Activated naive CD8-positive, alpha-beta T cell treated with anti-CD3 and anti-CD28 coated beads, Interleukin-2, amount 10 ng/mL, durations not matched to agents 7 days and 5 days (primary cell): ENCODE data around the gene NT5DC2. TPM values are rescaled to one million over a fixed set of nuclear protein-coding genes. Genes with fewer than 3 reads are reported as not detected.

Source experiments
- ATAC-seq: fragments of 150-1000 bp; cut with Tn5 transposase; one replicate; pipeline ENCODE4 v1.10.0; 2021; ENCODE audit warnings: low read depth, moderate library complexity
- POLR2A ChIA-PET: fragments of 350-600 bp; sonication (Branson Sonifier 250); formaldehyde crosslinking; loops from one replicate; lab custom pipeline; 2021; ENCODE audit warnings: antibody characterized with exemption; lab: Charles Lee
- DNase-seq: peaks from one replicate; pipeline ENCODE4 v3.0.0; 2021
- H3K27ac Mint-ChIP-seq: one replicate; pipeline ENCODE4 v1.8.0; 2022; ENCODE audit warnings: mild to moderate bottlenecking, mixed read lengths
- H3K27me3 Mint-ChIP-seq: one replicate; pipeline ENCODE4 v1.8.0; 2022; ENCODE audit warnings: mild to moderate bottlenecking, moderate library complexity, mixed read lengths
- H3K36me3 Mint-ChIP-seq: one replicate; pipeline ENCODE4 v1.8.0; 2021; ENCODE audit warnings: mild to moderate bottlenecking, mixed read lengths
- H3K4me1 Mint-ChIP-seq: one replicate; pipeline ENCODE4 v1.8.0; 2021; ENCODE audit warnings: mixed read lengths
- H3K4me3 Mint-ChIP-seq: one replicate; pipeline ENCODE4 v1.8.0; 2022; ENCODE audit warnings: mild to moderate bottlenecking, moderate library complexity, mixed read lengths
- H3K9me3 Mint-ChIP-seq: one replicate; pipeline ENCODE4 v1.8.0; 2021; ENCODE audit warnings: mixed read lengths
- total RNA-seq, 2 experiments: library from RNA; stranded (reverse); gene quantifications; one replicate each; pipeline ENCODE4 v1.2.3, GENCODE V29; 2021

Gene NT5DC2
- total RNA-seq, 2 experiments from 2014 or later: 22.3 to 28.7 TPM

- Mint-ChIP-seq H3K9me3 (no peaks in the 10 kb centered on the region), H3K36me3 (peaks cover 7% of the 10 kb centered on the region), H3K4me1 (peaks cover 2% of the 10 kb centered on the region), H3K4me3 (no peak overlapping the region), H3K27me3 (no peaks in the 10 kb centered on the region), H3K27ac (no peak overlapping the region)
- DNase-seq (no peak), ATAC-seq (no peak)
- POLR2A ChIA-PET: interaction anchor here (1.7 kb wide), 1 partner anchor 10 kb away, joined by 6 read pairs; the partner anchor contains the start of gene UQCC5
Observed at GRCh38 chr3:52525680-52526561, 7.7 kb downstream of the NT5DC2 start.

DNA sequence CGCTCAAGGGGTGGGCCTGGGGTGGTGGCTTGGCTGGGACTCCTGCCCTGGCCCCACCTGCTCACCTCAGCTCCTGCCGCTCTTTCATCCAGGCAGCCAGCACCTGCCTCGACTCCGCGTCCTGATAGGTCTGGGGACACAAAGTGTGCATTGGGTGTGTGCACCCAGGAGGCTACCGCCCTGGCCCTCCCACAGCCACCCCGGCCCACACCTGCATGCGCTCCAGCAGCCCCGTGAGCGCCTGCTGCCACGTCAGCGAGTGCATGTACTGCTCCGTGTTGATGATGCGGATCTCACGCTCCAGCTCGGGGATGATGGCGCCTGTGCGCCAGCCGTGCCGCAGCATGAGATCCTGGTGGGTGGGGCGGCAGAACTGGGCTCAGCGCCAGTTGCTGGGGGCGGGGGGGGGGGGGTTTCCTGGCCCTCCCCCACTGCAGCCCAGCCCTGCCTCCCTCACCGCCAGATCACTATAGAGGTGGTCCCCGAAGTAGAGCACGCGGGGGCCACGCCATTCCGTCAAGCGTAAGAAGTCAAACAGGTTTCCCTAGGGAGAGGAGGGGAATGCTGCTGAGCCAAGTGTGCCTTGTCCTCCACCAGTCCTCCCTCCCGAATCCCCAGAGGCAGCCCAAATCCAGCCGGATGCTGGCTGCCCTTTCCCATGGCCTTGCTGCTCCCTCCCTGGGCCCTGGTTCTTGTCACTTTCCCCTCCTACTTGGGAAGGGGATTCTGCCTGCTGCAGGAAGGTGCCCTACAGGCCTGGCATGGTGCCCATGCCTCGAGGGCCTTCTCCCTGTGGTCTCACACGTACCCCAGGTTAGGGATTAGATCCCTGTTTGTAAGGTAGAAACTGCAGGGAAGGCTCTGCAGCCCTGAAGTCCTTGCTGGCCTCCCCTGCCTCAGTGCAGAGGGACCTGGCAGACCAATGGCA, 8.6 kb downstream of the NT5DC2 start:
- POLR2A ChIA-PET: interaction anchor here (1.7 kb wide), 1 partner anchor 11 kb away, joined by 6 read pairs; the partner anchor contains the start of gene UQCC5

DNA sequence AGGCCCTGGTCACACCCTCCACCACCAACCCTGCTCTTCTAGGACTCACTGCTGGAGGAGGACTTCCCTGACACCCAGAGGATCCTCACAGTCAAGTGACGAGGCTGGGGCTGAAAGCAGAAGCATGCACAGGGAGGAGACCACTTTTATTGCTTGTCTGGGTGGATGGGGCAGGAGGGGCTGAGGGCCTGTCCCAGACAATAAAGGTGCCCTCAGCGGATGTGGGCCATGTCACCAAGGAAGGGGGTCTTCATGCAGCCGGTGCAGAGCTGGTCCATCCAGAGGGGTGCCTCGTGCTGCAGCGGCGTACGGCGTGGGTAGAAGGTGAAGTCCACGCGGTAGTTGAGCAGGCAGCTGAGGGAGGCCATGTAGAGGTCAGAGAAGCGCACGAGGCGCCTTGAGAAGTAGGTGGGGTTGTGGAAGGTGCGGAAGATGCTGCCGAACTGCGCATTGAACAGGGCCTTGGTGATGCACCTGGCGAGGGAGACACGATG, 9.4 kb downstream of the NT5DC2 start:
- no peaks in the 10 kb centered on the region for H3K27me3 Mint-ChIP-seq
- DNase-seq (no peak), ATAC-seq (no peak)
- peaks cover 7% of the 10 kb centered on the region for H3K36me3 Mint-ChIP-seq
- POLR2A ChIA-PET: no interaction called here
- H3K4me1 Mint-ChIP-seq: no peaks in the 10 kb centered on the region
- no peak overlapping the region for H3K4me3 Mint-ChIP-seq
- H3K9me3 Mint-ChIP-seq: no peaks in the 10 kb centered on the region
- H3K27ac Mint-ChIP-seq: no peak overlapping the region

More for the DNA sequence above, 8.6 kb downstream of the NT5DC2 start:
- no peaks in the 10 kb centered on the region for H3K9me3 Mint-ChIP-seq
- peaks cover under 1% of the 10 kb centered on the region for H3K4me1 Mint-ChIP-seq
- no peak overlapping the region for H3K4me3 Mint-ChIP-seq
- no peak overlapping the region for H3K27ac Mint-ChIP-seq
- ATAC-seq (no peak), DNase-seq (no peak)
- H3K27me3 Mint-ChIP-seq: no peaks in the 10 kb centered on the region
- H3K36me3 Mint-ChIP-seq: peaks cover 7% of the 10 kb centered on the region

- no peak overlapping the region for H3K4me3 Mint-ChIP-seq
- H3K4me1 Mint-ChIP-seq: no peaks in the 10 kb centered on the region
- H3K27ac Mint-ChIP-seq: no peak overlapping the region
Observed at GRCh38 chr3:52523386-52524257, 10.0 kb downstream of the NT5DC2 start.

DNA sequence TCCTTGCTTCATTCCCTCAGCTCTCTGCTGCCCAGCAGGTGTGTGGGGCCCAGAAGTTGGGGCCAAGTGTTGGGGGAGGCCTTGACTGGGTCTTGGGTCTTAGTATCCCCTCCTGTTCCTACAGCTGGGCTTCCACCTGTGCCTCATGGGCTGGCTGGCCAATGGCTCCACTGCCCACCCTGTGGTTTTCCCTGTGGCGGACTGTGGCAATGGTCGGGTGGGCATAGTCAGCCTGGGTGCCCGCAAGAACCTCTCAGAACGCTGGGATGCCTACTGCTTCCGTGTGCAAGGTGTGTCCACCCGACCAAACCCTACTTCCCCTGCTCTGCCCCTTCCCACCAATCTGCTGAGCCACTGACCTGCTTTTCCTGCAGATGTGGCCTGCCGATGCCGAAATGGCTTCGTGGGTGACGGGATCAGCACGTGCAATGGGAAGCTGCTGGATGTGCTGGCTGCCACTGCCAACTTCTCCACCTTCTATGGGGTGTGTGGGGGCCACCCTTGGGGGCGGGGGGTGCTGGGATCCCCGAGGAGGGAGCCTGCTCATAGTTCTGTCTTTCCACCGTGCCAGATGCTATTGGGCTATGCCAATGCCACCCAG, 10.9 kb downstream of the NT5DC2 start:
- no peak overlapping the region for H3K27ac Mint-ChIP-seq
- POLR2A ChIA-PET: no interaction called here
- DNase-seq: no peak
- H3K9me3 Mint-ChIP-seq: no peaks in the 10 kb centered on the region
- ATAC-seq: no peak
- no peaks in the 10 kb centered on the region for H3K4me1 Mint-ChIP-seq
- H3K27me3 Mint-ChIP-seq: no peaks in the 10 kb centered on the region
- peaks cover 3% of the 10 kb centered on the region for H3K36me3 Mint-ChIP-seq
- no peak overlapping the region for H3K4me3 Mint-ChIP-seq

More at GRCh38 chr3:52523386-52524257, 10.0 kb downstream of the NT5DC2 start:
- no peaks in the 10 kb centered on the region for H3K27me3 Mint-ChIP-seq
- DNase-seq: no peak
- no peak for ATAC-seq
- no peaks in the 10 kb centered on the region for H3K9me3 Mint-ChIP-seq
- POLR2A ChIA-PET: no interaction called here
- H3K36me3 Mint-ChIP-seq: peaks cover 3% of the 10 kb centered on the region

DNA sequence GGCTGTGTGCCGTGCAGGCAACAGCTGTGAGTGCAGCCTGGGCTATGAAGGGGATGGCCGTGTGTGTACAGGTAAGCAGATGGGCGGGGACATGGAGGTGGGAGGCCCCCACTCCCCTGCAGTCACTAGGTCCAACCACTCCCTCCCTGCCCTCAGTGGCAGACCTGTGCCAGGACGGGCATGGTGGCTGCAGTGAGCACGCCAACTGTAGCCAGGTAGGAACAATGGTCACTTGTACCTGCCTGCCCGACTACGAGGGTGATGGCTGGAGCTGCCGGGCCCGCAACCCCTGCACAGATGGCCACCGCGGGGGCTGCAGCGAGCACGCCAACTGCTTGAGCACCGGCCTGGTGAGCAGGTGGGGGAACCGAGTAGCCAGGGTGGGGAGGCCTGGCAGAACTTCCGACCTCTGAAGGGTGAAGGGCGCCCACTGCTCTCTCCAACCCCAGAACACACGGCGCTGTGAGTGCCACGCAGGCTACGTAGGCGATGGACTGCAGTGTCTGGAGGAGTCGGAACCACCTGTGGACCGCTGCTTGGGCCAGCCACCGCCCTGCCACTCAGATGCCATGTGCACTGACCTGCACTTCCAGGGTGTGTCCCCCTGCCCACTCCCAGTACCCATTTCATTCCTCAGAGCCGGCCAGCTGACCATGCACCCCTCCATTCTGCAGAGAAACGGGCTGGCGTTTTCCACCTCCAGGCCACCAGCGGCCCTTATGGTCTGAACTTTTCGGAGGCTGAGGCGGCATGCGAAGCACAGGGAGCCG, 11.6 kb downstream of the NT5DC2 start:
- DNase-seq (no peak), ATAC-seq (no peak)
- H3K36me3 Mint-ChIP-seq: peaks cover 3% of the 10 kb centered on the region
- H3K27me3 Mint-ChIP-seq: no peaks in the 10 kb centered on the region
- POLR2A ChIA-PET: no interaction called here
- H3K4me1 Mint-ChIP-seq: no peaks in the 10 kb centered on the region
- no peak overlapping the region for H3K27ac Mint-ChIP-seq
- H3K4me3 Mint-ChIP-seq: no peak overlapping the region
- H3K9me3 Mint-ChIP-seq: no peaks in the 10 kb centered on the region

GRCh38 chr3:52521488-52521824, 12.2 kb downstream of the NT5DC2 start:
- H3K4me1 Mint-ChIP-seq: no peaks in the 10 kb centered on the region
- no peaks in the 10 kb centered on the region for H3K27me3 Mint-ChIP-seq
- no peak overlapping the region for H3K4me3 Mint-ChIP-seq
- H3K27ac Mint-ChIP-seq: no peak overlapping the region
- H3K36me3 Mint-ChIP-seq: peaks cover 3% of the 10 kb centered on the region
- no peaks in the 10 kb centered on the region for H3K9me3 Mint-ChIP-seq
- DNase-seq: no peak
- ATAC-seq: no peak
- POLR2A ChIA-PET: no interaction called here

GRCh38 chr3:52520716-52521487, 12.8 kb downstream of the NT5DC2 start:
- POLR2A ChIA-PET: no interaction called here
- Mint-ChIP-seq H3K36me3 (peaks cover 3% of the 10 kb centered on the region), H3K27ac (no peak overlapping the region), H3K9me3 (no peaks in the 10 kb centered on the region), H3K4me3 (no peak overlapping the region), H3K4me1 (no peaks in the 10 kb centered on the region), H3K27me3 (no peaks in the 10 kb centered on the region)
- no peak for ATAC-seq
- DNase-seq: no peak

DNA sequence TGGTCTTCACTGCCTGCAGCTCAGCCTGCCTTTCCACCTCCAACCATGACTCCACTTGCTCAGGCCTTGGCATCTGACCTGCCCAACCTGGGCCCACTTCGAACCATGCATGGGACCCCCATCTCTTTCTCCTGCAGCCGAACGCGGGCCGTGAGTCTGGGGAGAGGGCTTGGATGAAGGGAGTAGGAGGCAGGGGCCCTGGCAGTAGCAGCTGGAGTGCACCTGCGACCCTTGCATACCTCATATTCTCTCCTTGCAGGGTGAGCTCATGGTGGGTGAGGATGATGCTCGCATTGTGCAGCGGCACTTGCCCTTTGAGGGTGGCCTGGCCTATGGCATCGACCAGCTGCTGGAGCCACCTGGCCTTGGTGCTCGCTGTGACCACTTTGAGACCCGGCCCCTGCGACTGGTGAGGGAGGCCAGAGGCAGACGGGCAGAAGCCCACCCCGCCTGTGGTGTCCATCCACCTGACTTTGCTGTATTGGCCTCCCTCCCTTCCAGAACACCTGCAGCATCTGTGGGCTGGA, 13.5 kb downstream of the NT5DC2 start:
- POLR2A ChIA-PET: no interaction called here
- ATAC-seq (no peak), DNase-seq (no peak)
- H3K4me3 Mint-ChIP-seq: no peak overlapping the region
- H3K9me3 Mint-ChIP-seq: no peaks in the 10 kb centered on the region
- no peaks in the 10 kb centered on the region for H3K27me3 Mint-ChIP-seq
- H3K27ac Mint-ChIP-seq: no peak overlapping the region
- peaks cover 3% of the 10 kb centered on the region for H3K36me3 Mint-ChIP-seq
- no peaks in the 10 kb centered on the region for H3K4me1 Mint-ChIP-seq

- POLR2A ChIA-PET: no interaction called here
- ATAC-seq: no peak
- Mint-ChIP-seq H3K27me3 (no peaks in the 10 kb centered on the region), H3K4me1 (no peaks in the 10 kb centered on the region), H3K27ac (no peak overlapping the region), H3K4me3 (no peak overlapping the region), H3K9me3 (no peaks in the 10 kb centered on the region), H3K36me3 (peaks cover 3% of the 10 kb centered on the region)
- no peak for DNase-seq
Observed at GRCh38 chr3:52519445-52520140, 14.1 kb downstream of the NT5DC2 start.
